Measurements from ENCODE around the gene CALHM5. TPM values are rescaled to one million over a fixed set of nuclear protein-coding genes. Genes with fewer than 3 reads are reported as not detected.

CALHM5 gene
- total RNA-seq, 1 experiment from 2014 or later = 3.2 TPM

DNA sequence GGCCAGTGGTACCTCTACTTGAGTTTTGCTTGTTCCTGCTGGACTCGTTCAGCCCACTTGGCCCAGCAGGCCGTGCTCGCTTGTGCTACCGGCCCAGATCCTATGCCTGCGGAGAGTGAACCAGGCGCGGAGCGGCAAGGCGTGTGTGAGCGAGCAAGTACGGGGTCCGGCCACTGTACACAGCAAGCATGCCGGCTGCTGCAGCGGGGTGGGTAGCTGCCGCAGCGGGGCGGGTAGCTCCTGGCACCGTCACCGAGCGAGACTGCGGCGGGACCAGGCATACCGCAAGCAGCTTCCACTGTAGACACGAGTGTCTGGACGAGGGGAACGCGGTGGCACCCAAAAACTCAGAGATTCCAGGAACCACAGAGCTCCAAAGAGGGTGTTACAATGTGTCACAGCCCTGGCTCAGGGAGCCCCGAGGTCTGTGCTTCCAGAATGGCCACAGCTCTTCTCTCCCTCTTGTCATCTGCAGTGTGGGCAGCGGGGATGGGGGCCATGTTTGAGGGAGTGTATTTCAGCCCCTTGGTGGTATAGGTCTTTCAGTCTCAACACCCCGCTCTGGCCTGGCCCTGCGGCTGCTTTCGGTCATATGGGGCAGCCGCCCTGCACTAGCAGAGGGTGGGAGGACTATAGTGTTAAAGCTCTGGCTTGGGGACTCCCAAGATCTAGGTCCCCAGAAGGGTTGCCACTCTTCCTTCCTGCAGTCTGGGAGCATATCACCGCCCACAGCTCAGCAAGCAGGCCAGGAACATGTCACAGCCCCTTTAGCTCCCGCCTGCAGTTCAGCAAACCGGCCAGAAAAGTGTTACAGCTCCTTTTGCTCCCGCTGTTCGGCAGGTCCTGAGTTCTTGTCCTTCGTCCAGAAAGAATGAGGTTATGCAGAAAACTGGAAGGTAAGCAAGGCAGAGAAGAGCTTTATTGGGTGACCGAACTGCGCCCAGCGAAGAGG, 53.8 kb downstream of the CALHM5 start:
- in situ Hi-C loops (cut with HindIII; ENCODE audit: low pct_unique_long_range_greater_than_20kb, low sequenced_read_pairs) = no loop called here

DNA sequence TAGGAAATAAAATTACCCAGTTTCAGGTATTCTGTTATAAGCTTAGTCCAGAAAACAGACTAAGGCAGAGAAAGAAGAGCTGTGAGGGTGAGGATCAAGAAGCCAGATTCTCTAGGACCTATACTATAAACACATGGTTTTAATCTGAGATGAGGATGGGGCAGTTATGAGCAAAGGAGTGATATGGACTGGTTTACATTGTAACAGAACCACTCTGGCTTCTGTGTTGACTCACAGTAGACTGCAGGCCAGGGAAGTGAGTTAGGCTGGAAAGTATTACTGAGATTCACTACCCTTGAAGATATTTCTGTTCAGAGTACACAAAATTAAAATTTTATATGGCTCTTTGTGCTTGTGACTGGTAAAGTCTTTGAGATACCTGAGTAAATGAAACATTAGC, 56.7 kb downstream of the CALHM5 start:
- no peak for DNase-seq (ENCODE audit: low read depth)
- in situ Hi-C loops (cut with HindIII; ENCODE audit: low pct_unique_long_range_greater_than_20kb, low sequenced_read_pairs) = no loop called here

More for the DNA sequence above, 53.8 kb downstream of the CALHM5 start:
- DNase-seq (ENCODE audit: low read depth) = no peak

DNA sequence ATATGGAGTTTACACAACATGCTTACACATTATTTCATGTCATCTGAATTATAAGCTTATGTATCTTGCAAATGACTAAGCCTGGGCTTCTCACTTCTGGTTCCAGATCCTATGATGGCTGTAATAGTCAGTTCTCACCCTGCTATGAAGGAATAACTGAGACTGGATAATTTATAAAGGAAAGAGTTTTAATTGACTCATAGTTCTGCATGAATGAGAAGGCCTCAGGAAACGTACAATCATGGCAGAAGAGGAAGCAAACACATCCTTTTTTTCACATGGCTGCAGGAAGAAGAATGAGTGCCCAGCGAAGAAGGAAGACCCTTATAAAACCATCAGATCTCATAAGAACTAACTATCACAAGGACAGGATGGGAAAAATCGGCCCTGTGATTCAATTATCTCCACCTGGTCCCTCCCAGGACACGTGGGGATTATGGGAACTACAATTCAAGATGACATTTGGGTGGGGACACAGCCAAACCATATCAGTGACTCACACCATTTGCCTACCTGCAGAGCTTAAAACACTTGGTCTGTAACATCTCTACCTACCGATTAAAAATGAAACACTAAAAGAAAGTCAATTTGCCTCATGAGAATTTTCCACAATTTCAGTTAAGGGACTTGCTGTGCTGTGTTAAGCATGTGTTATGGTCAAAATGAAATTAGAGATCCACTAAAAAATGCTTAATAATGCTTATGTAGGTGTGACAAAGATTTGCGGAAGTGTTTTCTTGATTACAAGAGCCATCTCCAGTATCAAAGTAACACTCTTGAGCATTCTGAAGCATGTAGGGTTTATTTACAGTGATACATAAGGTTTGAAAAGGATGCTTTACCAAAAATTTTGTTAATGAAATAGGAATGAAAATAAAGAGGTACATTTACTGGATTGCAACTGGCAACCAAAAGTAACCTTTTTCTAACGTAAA, 57.6 kb downstream of the CALHM5 start:
- in situ Hi-C loops (cut with HindIII; ENCODE audit: low pct_unique_long_range_greater_than_20kb, low sequenced_read_pairs) = no loop called here
- peak; percentile 54 for DNase-seq (ENCODE audit: low read depth)

DNA sequence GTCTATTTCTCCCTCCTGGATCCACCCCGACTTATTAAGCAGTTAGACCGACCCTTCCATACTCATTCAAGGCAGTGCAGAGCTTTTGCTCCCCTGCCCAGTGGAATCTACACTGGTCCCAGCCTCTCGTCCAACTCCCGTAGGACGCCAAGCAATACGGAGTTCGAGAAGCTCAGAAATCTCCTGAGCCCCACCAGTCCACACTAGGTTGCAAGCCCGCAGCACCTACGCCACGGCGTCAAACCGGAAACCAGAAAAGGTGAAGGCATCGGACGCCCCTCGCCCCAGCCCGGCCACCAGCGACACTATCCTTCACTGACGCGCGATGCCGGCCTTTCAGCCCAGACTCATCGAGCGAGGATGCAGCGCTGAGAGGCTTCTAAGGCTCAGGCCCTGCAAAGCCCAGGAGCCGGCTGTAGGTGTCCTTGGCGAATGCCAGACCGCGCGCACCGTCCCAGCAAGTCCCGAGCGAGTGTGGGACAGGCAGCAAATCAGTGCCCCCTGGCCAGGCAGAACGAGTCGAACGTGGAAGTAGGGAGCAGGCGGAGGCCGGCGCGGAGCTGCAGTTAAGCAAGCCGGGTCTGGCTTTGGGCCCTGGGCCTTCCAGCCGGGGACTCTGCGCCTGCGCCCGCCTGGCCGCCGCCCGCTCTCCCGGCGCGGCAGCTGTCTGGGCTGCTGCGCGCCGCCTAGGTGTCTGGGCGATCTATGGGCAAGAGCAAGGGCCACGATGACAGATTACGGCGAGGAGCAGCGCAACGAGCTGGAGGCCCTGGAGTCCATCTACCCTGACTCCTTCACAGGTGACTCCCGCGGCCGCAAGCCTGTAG, 59.6 kb downstream of the CALHM5 start, which contains the start of gene RWDD1:
Gene RWDD1 (plus strand): TSS at position 649 of the 827 bp plus-strand sequence. CDS start 79 bp downstream, at position 728.
- DNase-seq (ENCODE audit: low read depth) = peak; percentile 98
- in situ Hi-C loops (cut with HindIII; ENCODE audit: low pct_unique_long_range_greater_than_20kb, low sequenced_read_pairs) = no loop called here

DNA sequence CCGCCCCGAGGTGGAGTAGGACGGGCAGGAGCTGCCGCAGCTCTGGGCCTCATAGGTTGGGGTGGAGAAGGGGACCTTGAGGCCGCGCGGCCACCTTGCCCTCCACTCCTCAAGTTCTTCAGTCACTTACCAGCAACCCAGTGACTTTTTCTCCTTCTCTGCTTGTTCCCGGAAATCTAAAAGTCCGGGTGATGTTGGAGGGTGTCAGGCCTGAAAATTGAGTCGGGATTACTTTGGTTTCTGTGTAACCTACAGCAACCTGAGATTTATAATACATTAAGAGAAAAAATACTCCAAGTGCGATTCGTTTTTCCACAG, 60.2 kb downstream of the CALHM5 start:
- in situ Hi-C loops (cut with HindIII; ENCODE audit: low pct_unique_long_range_greater_than_20kb, low sequenced_read_pairs) = no loop called here
- no peak for DNase-seq (ENCODE audit: low read depth)

DNA sequence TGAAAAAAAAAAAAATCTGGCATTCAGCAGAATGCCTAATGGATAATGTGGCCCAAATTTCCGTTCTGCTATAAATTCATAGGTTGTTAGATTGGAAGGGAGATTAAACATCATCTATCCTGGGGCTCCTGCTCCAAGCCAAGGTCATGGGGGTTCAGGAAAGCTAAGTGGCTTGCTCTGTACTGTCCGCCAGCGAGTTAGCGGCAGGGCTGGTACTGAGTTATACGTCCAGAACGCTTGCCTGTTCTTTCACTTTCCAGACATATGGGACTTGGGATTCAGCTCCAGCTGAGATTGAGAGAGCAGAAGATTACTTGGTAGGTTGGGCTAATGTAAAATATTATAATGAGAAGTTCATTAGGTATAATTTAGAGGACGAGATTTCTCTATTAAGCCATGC, 60.7 kb downstream of the CALHM5 start:
- in situ Hi-C loops (cut with HindIII; ENCODE audit: low pct_unique_long_range_greater_than_20kb, low sequenced_read_pairs) = no loop called here
- DNase-seq (ENCODE audit: low read depth) = peak; percentile 8

Other genes starting within 250 kb of the CALHM5 start
- 31.9 and 37.4 TPM in 2 replicates for gene TSPYL1, start 231.7 kb upstream of the CALHM5 start, total RNA-seq (2014; rRNA removed; shearing (Covaris generic); ENCODE audit: low replicate concordance)
- gene DSE, start 140.7 kb upstream of the CALHM5 start, total RNA-seq (2014; rRNA removed; shearing (Covaris generic); ENCODE audit: low replicate concordance) = 10.6 and 15.6 TPM in 2 replicates
- not detected in 2 replicates for gene CALHM6, start 50.3 kb upstream of the CALHM5 start, total RNA-seq (2014; rRNA removed; shearing (Covaris generic); ENCODE audit: low replicate concordance)
- not detected in 2 replicates for gene TRAPPC3L, start 34.0 kb downstream of the CALHM5 start, total RNA-seq (2014; rRNA removed; shearing (Covaris generic); ENCODE audit: low replicate concordance)
- not detected in 2 replicates for gene CALHM4, start 42.1 kb downstream of the CALHM5 start, total RNA-seq (2014; rRNA removed; shearing (Covaris generic); ENCODE audit: low replicate concordance)
- gene RWDD1, start 59.9 kb downstream of the CALHM5 start, total RNA-seq (2014; rRNA removed; shearing (Covaris generic); ENCODE audit: low replicate concordance) = 8.3 and 38.0 TPM in 2 replicates
- not detected in 2 replicates for gene RSPH4A, start 104.8 kb downstream of the CALHM5 start, total RNA-seq (2014; rRNA removed; shearing (Covaris generic); ENCODE audit: low replicate concordance)
- 4.0 and 6.6 TPM in 2 replicates for gene ZUP1, start 157.1 kb downstream of the CALHM5 start, total RNA-seq (2014; rRNA removed; shearing (Covaris generic); ENCODE audit: low replicate concordance)
- gene KPNA5, start 169.6 kb downstream of the CALHM5 start, total RNA-seq (2014; rRNA removed; shearing (Covaris generic); ENCODE audit: low replicate concordance) = 3.6 and 4.6 TPM in 2 replicates

Data from Caki2 (cell line).